GM21723 (cell line): ENCODE measurements around the gene CNTD1.
A peak's percentile ranks its signal among the peaks of the same experiment; 100 is the strongest.
"Not testable (repeated sequence)": the region's sequence is repeated elsewhere in the genome, so short reads cannot be mapped to it uniquely, and the experiment has no call there.

Experiments
- ATAC-seq: cut with Tn5 transposase; IDR thresholded peaks from one replicate; pipeline ENCODE4 v1.9.1; 2021; ENCODE audit warnings: mild to moderate bottlenecking, moderate library complexity; ENCODE audit not compliant: unreplicated experiment

Gene CNTD1

GRCh38 chr17:42798383-42799380, at the start of gene CNTD1, which contains the start of gene COA3:
TSS of gene CNTD1 (plus strand) at chr17:42798861. CDS start at chr17:42799068, 207 bp downstream.
TSS of gene COA3 (minus strand) at chr17:42798704. CDS start at chr17:42798681, 23 bp downstream.
- ATAC-seq: peak; percentile 82

- ATAC-seq: no peak
These were observed 49.5 kb upstream of the CNTD1 start for GRCh38 chr17:42748908-42749798.

- ATAC-seq: no peak
These were observed 47.8 kb upstream of the CNTD1 start for GRCh38 chr17:42750739-42751344.

- ATAC-seq: no peak
These were observed 47.0 kb upstream of the CNTD1 start for GRCh38 chr17:42751628-42752027.

GRCh38 chr17:42754782-42755181, 43.9 kb upstream of the CNTD1 start:
- no peak for ATAC-seq

GRCh38 chr17:42759982-42760651, 38.5 kb upstream of the CNTD1 start:
- peak; percentile 47 for ATAC-seq

- ATAC-seq: no peak
These were observed 37.7 kb upstream of the CNTD1 start, which contains the start of gene RAMP2 for GRCh38 chr17:42760652-42761581. TSS of gene RAMP2 (plus strand) at chr17:42761227. CDS start at chr17:42761262, 35 bp downstream.

- no peak for ATAC-seq
These were observed 37.0 kb upstream of the CNTD1 start for GRCh38 chr17:42761638-42762037.

GRCh38 chr17:42766124-42766523, 32.5 kb upstream of the CNTD1 start:
- no peak for ATAC-seq

GRCh38 chr17:42767512-42767911, 31.1 kb upstream of the CNTD1 start:
- no peak for ATAC-seq

GRCh38 chr17:42768006-42768405, 30.7 kb upstream of the CNTD1 start:
- not testable (repeated sequence) for ATAC-seq

- ATAC-seq: not testable (repeated sequence)
These were observed 28.7 kb upstream of the CNTD1 start for GRCh38 chr17:42769964-42770363.

- ATAC-seq: no peak
These were observed 25.7 kb upstream of the CNTD1 start for GRCh38 chr17:42772945-42773289.

GRCh38 chr17:42773290-42774035, 25.2 kb upstream of the CNTD1 start, which contains the start of gene VPS25:
TSS of gene VPS25 (plus strand) at chr17:42773449. CDS start at chr17:42773476, 27 bp downstream.
- no peak for ATAC-seq

- ATAC-seq: no peak
These were observed 24.5 kb upstream of the CNTD1 start for GRCh38 chr17:42774066-42774745.

GRCh38 chr17:42775534-42776098, 23.0 kb upstream of the CNTD1 start:
- ATAC-seq: no peak

GRCh38 chr17:42778570-42778969, 20.1 kb upstream of the CNTD1 start:
- no peak for ATAC-seq
